HEK293 (cell line): ENCODE data around the gene WTIP.

Source experiments
- BCL11A ChIP-seq: fragments of 450-650 bp; formaldehyde crosslinking; IDR thresholded peaks from 2 replicates; pipeline ENCODE4 v1.5.1; 2016; ENCODE audit warnings: low read depth, missing biosample characterization, missing genetic modification characterization
- CTCF ChIP-seq: fragments of 450-650 bp; formaldehyde crosslinking; IDR thresholded peaks from 2 replicates; pipeline ENCODE4 v1.5.1; 2016; ENCODE audit warnings: missing biosample characterization, missing genetic modification characterization
- FEZF1 ChIP-seq: fragments of 450-650 bp; formaldehyde crosslinking; IDR thresholded peaks from 2 replicates; pipeline ENCODE4 v1.5.1; 2016; ENCODE audit warnings: missing biosample characterization, missing genetic modification characterization
- PATZ1 ChIP-seq: fragments of 450-650 bp; formaldehyde crosslinking; IDR thresholded peaks from 2 replicates; pipeline ENCODE4 v1.5.1; 2016; ENCODE audit warnings: missing biosample characterization, missing genetic modification characterization
- YY2 ChIP-seq: fragments of 450-650 bp; formaldehyde crosslinking; IDR thresholded peaks from 2 replicates; pipeline ENCODE4 v1.5.1; 2016; ENCODE audit warnings: missing biosample characterization, missing genetic modification characterization
- ZNF175 ChIP-seq: fragments of 450-650 bp; formaldehyde crosslinking; IDR thresholded peaks from 2 replicates; pipeline ENCODE4 v1.5.1; 2016; ENCODE audit warnings: missing biosample characterization, missing genetic modification characterization
- ZNF324 ChIP-seq: fragments of 450-650 bp; formaldehyde crosslinking; IDR thresholded peaks from 2 replicates; pipeline ENCODE4 v1.5.1; 2016; ENCODE audit warnings: missing biosample characterization, missing genetic modification characterization
- ZNF366 ChIP-seq: fragments of 450-650 bp; formaldehyde crosslinking; conservative IDR thresholded peaks from 2 replicates; pipeline ENCODE4 v1.5.1; 2016; ENCODE audit warnings: missing biosample characterization, missing genetic modification characterization
- ZNF513 ChIP-seq: fragments of 450-650 bp; IDR thresholded peaks from 2 replicates; pipeline ENCODE4 v1.5.1; 2018; ENCODE audit warnings: missing biosample characterization, missing genetic modification characterization
- ZNF610 ChIP-seq: fragments of 450-650 bp; formaldehyde crosslinking; IDR thresholded peaks from 2 replicates; pipeline ENCODE4 v1.5.1; 2016; ENCODE audit warnings: missing biosample characterization, missing genetic modification characterization, borderline replicate concordance

GRCh38 chr19:34502582-34503411, 21.2 kb downstream of the WTIP start:
- no peak for TF ChIP-seq FEZF1 (tag by site-specific recombination)
- TF ChIP-seq CTCF (tag by site-specific recombination): no peak
- TF ChIP-seq ZNF610: no peak
- no peak for TF ChIP-seq YY2 (tag by site-specific recombination)
- TF ChIP-seq ZNF324: no peak
- TF ChIP-seq ZNF175: no peak
- no peak for TF ChIP-seq PATZ1
- no peak for TF ChIP-seq ZNF366 (tag by site-specific recombination)
- no peak for TF ChIP-seq BCL11A
- TF ChIP-seq ZNF513 (tag by site-specific recombination): no peak
